GM19455 (cell line): Measurements from ENCODE around the gene APRT.

ENCODE experiments used
- ATAC-seq: cut with Tn5 transposase; IDR thresholded peaks from one replicate; pipeline ENCODE4 v1.9.1; 2021; ENCODE audit not compliant: unreplicated experiment

APRT gene

DNA sequence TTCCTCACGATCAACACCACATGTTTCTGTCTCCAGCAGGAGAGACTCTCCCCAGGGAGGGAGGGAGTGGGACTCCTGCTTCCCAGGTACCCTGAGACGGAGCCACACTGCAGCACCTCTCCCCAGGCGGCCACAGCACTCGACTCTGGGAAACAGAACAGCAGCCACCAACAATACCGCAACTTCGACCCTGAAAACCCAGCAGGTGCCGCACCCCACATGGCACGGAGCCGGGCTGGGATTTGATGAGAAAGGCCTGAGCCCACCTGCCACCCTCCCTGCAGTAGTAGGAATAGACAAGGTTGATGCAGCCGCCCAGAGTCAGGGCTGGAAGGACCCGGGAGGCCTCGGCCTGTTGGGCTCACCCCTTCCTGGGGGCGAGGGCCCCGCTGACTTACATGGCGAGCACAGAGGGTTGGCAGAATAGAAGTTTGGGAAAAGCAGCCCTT lies 30.6 kb upstream of the APRT start:
- no peak for ATAC-seq

DNA sequence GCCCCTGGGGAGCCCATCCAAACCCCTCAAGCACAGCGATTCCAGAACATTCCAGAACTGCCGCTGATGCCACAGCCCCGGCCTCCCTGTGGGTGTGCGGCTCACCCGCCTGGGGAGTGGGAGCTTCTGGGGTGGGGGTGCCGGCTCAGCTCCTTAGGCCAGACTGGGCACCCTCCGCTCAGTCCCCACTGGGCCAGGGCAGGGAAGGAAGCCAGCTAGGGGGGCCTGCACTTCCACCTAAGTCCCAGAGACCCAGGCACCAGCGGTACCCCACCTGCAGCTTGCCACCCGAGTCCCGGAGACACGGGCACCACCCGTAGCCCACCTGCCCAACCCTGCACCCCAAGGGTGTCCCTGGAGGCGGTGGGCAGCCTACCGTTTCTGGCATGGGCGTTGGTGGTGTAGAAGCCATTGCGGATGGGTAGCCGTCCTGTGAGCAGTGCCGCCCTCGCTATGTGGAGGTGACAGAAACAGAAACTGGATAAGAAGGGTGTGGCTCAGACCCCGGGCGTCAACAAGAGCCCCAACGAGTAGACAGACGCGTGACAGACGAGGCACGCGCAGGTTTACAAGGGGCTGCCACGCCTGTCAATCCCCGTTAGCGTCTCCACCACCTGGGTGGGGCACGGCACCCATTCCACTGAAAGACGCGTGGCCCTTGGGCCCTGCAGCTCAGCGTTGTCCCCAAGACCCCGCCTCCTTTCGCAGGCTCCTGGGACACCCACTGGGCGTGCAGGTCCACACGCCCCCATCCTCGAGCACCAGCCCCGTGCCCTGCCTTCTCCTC lies 30.0 kb upstream of the APRT start:
- ATAC-seq = no peak

DNA sequence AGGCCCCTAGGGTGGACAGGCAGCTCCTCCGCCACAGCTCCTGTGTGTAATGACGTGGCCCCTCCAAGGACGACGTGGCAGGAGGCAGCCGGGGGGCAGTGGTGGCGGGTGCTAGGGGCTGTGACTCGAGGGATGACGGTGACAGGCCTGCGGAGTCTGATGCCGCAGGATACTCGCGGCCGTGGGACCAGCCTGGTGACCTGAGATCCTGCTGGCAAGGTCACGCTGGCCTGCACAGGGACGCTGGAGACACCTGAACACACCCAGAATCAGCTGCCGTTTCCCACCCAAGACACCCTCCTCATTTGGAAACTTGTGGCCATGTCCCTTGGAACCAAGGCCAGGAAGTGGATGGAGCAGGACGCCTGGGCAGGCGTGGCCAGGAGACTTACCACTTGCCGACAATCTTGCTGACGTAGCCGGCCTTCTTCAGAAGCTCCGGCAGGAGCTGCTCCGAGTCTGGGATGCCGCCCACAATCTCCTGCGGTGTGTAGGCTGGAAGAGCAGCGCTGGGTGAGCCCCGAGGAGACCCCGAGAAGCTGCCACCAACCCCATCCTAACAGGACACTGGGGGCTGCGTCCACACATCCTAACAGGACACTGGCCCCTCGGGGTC lies 29.0 kb upstream of the APRT start:
- ATAC-seq = no peak

DNA sequence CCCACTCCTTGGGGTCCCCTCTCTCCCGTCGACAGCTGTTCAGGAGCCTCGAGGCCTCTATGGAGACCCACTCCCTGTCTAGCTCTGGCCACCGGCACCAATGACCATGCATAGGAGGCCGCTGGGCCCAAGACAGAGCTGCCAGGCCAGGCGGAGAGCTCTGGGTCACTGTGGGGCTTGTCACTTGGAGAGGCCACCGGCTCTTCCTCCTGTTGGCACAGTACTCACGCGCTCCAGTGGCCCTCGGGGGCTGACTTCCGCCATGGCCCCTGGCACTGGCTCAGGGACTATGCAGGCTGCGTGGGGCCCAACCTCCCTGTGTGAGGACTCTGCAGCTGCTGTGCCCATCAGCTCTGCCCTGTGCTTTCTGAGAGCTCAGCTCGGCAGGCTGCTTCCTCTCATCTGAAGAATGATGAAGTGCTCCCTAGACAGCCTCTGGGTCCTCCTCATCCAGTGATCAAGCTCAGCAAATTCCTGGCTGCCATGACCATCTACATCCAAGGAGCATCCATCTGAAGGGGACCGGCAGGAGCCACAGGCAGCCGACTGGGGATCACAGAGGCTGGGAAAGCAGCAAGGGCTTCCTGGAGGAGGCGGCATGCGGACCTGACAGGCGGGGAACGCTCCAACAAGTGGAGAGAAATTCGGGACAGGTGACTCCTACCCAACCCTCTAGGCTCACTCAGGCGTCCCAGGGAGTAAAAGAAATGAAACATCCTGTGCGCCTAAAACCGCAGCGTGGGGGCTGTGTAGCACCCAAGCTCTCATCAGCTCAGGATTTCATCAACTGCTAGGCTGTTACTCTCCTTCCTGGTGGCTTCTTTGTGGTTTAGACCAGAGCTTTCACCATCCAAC lies 28.2 kb upstream of the APRT start:
- no peak for ATAC-seq

DNA sequence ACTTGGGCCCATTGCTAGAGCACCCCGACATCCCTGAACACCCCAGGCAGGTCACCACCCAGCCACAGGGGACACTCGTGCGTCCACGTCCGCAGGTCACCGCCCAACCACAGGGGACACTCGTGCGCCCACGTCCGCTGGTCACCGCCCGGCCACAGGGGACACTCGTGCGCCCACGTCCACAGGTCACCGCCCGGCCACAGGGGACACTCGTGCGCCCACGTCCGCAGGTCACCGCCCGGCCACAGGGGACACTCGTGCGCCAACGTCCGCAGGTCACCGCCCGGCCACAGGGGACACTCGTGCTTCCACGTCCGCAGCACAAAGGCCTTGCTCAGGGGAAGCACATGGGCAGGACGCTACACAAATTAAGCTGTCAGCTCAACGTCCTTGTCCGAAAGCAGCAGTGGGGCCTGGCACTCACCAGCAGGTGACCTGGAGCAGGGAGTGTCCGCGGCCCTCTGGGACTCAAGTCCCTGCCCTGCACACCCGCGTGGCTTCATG lies 27.4 kb upstream of the APRT start:
- ATAC-seq = no peak

DNA sequence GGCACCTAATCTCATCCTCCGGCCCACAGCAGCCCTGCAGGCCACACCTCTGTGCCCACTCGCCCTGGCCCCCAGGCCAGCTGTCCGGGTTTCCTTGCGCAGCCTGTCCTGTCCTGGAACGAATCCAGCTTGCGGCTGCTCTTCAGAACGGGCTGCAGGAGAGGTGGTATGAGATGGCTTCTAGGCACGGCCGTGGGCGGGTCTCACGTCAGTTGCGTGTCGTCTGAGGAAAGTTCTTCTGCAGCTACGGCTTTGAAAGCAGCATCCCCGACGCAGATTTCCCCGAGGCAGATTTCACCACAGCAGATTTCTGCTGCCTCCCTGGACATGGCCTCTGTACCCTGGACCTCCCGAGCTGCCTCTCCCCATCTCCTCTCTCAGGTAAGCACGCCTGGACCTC lies 26.8 kb upstream of the APRT start:
- ATAC-seq = no peak

DNA sequence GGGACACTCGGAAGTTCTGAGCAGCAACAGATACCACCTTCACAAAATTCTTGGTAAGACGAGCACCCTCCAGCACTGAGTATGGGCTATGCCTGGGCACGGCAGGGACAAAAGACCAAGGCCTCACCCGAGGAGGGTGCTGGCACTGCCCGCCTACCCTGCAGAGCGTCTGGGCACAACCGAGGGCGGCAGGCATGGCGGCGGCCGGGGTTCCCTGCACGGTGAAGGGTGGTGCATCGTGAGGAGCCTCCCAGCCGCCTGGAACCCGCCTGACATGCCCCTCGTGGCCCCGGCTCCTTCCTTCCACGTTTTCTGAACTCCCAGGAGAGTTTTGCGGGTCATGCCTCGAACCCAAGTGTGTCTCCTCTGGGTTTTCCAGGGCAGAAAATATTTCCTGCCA lies 26.1 kb upstream of the APRT start:
- ATAC-seq = no peak

DNA sequence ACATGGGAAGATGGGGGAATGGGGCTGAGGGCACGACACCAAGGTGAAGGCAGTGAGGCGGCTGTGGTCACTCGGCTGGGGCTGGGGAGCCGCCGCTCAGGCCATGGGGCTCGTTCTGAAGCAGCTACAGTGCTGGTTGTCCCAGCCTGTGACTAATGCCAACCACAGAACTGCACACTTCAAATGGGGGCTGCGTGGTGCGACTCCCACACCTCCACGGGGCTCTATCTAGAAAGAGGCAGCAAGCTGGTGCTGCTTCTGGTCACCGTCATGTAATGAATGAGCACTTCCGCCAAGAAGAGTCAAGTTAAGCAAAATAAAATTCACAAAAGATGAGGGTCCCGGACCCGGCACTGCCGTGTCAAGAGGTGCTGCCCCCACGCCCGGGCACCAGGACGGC lies 25.1 kb upstream of the APRT start:
- no peak for ATAC-seq

DNA sequence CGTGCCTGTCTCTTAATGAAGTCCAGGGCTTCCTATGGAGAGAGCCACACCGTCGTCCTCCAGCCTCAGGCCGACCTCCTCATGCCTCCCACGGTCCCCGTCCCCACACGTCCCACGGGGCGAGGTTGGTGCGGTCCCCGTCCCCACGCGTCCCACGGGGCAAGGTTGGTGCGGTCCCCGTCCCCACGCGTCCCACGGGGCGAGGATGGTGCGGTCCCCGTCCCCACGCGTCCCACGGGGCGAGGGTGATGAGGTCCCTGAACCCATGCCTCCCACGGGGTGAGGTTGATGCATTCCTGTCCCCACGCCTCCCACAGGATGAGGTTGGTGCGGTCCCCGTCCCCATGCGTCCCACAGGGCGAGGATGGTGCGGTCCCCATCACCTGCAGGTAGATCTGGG lies 24.1 kb upstream of the APRT start:
- ATAC-seq = no peak

DNA sequence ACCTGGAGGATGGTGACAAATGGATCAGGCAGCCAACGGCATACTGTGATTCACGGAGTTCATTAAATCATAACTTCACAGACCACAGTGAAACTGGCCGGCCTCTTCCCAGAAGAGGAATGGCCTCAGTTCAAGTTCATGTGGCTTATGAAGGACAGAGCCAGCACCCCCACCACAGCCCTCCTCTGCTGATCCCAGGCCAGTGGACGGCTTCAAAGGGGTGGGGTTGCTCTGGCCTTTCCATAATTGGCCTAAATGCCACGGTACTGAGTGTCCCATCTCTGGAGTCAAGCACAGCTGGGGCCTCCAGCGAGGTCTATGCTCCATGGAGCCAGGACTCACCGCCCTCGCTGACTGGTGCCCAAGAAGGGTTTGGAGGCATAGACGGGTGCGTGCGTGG lies 23.7 kb upstream of the APRT start:
- no peak for ATAC-seq

DNA sequence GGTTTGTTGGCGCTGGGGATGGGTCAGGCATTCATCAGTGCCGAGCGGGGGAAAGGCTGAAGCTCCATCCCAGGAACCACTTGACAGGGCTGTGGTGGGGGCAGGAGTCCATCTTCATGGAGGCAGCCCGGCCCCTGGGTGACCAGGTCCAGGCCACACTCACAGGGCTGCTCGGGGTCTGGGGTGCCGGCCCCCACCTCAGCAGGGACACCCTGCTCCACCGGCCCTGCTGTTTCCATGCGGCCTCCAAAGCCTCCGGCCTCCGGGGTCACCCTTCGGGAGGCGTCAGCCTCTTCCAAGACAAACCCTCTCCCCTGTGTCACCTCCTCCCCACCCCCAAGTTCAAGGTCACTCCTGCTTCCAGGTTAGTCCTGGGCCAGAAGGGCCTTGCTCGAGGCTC lies 22.9 kb upstream of the APRT start:
- no peak for ATAC-seq

DNA sequence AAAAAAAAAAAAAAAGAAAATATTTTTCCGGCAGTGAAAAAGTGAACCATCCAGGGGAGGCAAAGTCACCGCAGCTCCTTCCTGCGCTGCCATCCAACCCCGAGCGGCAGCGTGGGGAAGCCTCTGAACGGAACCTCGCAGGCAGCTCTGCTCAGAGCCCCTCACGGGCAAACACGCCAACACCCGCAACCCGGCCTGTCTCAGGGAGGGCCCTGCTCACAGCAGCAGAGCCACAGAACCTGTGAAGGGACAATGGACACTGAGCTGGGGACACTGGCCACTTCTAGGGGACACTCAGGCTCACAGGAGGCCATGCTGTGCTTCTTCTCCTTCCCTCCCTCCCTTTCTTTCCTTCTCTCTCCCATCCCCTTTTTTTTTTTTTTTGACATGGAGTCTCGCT lies 21.4 kb upstream of the APRT start:
- no peak for ATAC-seq

DNA sequence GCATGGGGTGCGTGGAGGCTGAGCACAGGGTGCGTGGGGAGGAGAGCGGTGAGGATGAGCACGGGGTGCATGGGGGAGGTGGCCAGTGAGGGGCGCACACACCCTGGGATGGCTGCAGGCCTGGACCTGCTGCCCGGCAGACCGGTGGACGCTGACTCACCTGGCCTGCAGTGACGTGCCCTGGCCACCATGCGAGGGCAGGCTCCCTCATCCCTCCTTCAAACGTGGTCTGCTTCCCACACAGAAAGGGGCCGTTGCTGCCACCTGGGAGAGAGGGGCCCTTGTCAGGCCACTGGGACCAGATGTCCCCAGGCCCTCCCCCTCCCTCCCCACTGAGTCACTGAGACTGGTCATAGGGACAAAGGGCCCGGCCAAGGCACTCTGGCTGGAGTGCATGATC lies 20.1 kb upstream of the APRT start:
- no peak for ATAC-seq

DNA sequence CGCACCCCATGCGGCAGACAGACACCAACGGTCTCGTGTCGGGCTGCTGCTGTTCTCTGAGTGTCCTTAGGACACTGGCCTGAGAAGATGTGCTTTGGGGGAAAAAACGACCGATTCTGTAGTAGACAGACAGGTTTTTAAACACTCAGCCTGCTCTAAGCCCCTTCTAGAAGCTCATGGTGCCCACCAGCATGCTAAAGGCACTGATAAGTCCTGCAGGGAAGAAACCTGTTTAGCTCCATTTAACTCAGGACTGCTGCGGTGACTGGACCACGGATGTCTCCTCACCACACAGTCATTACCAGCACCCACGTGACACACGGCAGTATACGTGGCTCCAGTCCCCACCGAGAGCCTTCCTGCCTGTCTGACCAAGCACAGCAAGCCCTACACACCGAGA lies 19.1 kb upstream of the APRT start:
- ATAC-seq = no peak

DNA sequence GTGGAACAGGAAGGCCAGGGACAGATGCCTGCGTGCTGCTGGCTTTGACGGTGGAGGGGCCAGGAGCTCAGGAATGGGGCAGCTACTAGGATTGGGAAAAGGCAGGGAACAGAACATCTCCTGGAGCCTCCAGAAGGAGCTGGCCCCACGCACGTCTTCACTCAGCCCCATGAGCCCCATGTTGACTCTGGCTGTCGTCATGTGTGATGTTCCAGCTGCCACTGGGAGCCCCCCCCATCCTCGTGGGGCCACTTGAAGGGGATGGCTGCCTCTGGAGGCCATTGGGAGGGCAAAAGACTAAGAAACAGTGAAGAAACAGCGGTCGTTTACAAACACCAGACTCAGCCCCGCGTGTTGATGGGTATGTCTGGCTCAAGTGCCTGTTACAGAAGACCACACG lies 18.5 kb upstream of the APRT start:
- no peak for ATAC-seq

DNA sequence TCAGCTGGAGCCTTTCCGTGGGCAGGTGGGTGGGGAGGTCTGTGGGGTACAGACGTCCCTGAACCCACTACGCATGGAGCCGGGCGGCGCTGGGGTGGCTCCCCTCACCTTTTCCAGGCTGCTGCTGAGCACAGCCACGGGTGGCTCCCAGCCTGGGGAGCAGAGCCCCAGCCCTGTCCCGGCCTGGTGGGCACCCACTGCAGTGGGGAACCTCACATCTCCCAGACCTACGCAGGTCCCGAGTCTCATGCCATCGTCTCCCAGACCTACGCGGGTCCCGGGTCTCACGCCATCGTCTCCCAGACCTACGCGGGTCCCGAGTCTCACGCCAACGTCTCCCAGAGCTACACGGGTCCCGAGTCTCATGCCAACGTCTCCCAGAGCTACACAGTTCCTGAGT lies 17.0 kb upstream of the APRT start:
- ATAC-seq = no peak

DNA sequence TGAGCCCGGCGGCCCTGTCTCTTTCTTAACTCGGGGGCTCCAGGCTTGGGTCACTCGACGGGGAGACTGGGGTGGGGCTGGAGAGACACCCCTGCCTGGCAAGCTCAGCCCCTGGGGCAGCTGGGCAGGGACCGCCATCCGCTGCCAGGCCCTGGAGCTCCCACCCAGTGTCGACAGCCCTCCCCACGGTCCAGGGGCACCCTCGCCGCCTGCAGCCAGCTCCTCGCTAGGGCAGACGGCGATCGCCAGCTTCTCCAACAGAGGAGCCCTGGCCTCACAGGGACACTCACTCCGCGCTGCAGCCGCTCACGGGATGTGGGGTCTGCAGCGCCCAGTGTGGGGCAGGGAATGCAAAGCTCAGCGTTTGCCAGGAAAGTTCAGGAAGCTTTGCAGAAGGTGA lies 16.0 kb upstream of the APRT start:
- no peak for ATAC-seq

DNA sequence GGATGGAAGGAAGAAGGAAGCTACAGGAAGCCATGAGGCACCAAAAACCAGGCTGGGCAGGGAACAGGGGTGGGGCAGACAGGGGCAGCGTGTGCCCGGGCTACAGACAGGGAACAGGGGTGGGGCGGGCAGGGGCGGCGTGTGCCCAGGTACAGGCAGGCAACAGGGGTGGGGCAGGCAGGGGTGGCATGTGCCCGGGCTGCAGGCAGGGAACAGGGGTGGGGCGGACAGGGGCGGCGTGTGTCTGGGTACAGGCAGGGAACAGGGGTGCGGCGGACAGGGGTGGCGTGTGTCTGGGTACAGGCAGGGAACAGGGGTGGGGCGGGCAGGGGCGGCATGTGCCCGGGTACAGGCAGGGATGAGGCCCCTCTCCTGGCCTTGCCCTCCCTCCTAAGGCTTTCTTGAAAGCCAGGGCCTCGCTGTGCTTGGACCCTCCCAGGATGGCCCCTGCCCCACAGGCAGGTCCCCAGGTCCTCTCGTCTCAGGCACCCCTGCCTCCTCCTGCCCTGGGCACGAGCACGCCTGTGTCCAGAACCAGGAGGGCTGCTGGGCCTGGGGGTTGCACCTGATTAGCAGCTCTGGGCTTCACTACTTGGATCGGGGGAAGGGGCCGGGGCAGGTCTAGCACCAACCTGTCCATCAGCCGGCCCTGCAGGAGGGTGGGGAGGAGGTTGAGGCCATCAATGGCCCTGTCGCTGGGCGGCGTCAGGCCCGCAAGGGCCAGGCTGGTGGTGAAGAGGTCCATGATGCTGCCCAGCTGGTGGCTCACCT lies 14.5 kb upstream of the APRT start:
- ATAC-seq = no peak

DNA sequence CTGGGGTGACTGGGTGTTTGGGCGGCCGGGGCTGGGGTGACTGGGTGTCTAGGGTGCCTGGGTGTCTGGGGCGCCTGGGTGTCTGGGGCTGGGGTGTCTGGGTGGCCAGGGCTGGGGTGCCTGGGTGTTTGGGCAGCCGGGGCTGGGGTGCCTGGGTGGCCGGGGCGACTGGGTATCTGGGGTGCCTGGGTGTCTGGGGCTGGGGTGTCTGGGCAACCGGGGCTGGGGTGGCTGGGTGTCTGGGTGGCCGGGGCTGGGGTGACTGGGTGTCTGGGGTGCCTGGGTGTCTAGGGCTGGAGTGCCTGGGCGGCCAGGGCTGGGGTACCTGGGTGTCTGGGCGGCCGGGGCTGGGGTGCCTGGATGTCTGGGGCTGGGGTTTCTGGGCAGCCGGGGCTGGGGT lies 13.4 kb upstream of the APRT start:
- ATAC-seq = no peak

DNA sequence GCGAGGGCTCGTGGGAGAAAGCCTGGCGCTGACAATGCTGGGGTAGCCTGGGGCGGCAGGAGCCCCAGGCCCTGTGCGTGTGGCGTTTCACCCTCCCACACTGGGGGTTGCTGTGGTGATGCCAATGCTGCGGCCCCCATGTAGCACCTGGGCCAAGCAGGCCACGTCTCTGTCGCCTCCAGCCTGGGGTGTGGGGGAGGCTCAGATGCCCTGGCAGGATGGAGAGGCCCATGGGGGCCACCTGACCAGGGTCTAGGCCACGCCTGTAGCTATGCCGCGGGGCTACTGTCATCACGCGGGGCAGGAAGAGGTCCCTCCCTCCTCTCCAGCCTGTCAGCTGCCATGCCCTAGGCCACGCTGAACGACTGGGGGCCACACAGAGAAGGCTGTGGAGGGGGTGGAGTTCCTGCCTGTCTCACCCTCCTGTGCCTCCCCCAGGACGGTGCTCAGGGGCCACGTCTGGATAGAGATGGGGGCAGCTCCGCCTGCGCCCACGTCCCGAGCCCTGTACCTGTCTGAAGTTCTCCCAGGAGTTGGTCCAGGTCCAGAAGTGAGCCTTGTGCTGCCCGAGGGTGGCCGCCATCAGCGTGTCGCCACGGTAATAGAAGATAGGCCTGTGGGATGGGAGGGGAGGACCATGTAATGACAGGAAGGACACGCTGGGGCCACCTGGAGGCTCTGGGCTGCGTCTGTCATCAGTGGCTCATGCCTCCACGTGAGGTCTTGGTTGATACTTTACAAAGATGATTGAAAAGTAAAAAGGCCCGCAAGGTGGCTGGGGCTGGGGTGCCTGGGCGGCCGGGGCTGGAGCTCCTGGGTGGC lies 12.7 kb upstream of the APRT start:
- ATAC-seq = no peak
